Fibroblast of lung (primary cell): ENCODE results near the gene SYT17.

ENCODE experiments used
- EZH2 ChIP-seq: IDR thresholded peaks from 2 replicates; pipeline ENCODE4 v1.5.1; 2012; ENCODE audit warnings: low read length, control low read depth, mild to moderate bottlenecking; ENCODE audit errors: missing control alignments
- TF ChIP-seq, protein P1 (sequence below), 2 donors: IDR thresholded peaks in 1 of 2; conservative IDR thresholded peaks in 1 of 2; 1 replicate in 1 of 2; 2 replicates in 1 of 2; pipeline ENCODE4 v1.5.1; 2011 to 2012; ENCODE audit warnings: low read length in 2 of 2, control low read depth in 1 of 2, inconsistent platforms in 1 of 2, low read depth in 1 of 2, mild to moderate bottlenecking in 1 of 2

DNA sequence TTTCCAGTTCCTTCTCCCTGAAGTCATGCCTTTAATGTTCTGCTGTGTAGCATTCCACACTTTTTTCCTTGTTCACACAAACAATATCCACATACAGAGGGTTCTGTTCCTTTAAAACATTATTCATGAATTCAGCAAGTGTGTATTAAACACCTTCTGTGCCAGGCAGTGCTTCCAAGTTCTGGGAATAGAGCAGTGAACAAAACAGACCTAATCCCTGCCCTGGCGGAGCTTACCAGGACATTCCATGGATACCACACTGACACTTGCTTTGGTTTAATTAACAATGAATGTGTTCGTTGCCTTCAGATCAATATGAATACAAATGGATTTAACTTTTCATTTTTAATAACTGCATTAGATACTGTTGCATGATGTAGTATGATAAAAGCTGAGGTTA, 59.6 kb downstream of the SYT17 start:
- TF ChIP-seq, protein P1, sequence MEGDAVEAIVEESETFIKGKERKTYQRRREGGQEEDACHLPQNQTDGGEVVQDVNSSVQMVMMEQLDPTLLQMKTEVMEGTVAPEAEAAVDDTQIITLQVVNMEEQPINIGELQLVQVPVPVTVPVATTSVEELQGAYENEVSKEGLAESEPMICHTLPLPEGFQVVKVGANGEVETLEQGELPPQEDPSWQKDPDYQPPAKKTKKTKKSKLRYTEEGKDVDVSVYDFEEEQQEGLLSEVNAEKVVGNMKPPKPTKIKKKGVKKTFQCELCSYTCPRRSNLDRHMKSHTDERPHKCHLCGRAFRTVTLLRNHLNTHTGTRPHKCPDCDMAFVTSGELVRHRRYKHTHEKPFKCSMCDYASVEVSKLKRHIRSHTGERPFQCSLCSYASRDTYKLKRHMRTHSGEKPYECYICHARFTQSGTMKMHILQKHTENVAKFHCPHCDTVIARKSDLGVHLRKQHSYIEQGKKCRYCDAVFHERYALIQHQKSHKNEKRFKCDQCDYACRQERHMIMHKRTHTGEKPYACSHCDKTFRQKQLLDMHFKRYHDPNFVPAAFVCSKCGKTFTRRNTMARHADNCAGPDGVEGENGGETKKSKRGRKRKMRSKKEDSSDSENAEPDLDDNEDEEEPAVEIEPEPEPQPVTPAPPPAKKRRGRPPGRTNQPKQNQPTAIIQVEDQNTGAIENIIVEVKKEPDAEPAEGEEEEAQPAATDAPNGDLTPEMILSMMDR (conservative IDR thresholded peaks at IDR 0.05 in 1 of 2, IDR thresholded peaks at IDR 0.05 in 1 of 2; ENCODE audit: low read depth in 1 of 2, low read length in 2 of 2), result no peak
- no peak for TF ChIP-seq EZH2
